K562 (cell line): ENCODE measurements around the gene PACS2. TPM values are rescaled to one million over a fixed set of nuclear protein-coding genes. Genes with fewer than 3 reads are reported as not detected.

Experiments
- CTCFL ChIP-seq: IDR thresholded peaks from 2 replicates; pipeline ENCODE4 v1.6.1; 2011; ENCODE audit warnings: borderline replicate concordance, low read depth, mild to moderate bottlenecking, moderate library complexity, low read length; ENCODE audit not compliant: insufficient read depth, poor library complexity, severe bottlenecking
- polyA plus RNA-seq, 8 experiments: library from polyadenylated mRNA; depleted of rRNA in 4 of 8; stranded (reverse) in 5 of 8; unstranded in 3 of 8; fragments of >200 nt; fragmentation: Nextera tagmentation in 2 of 8; fragmentation: Illumina TruSeq in 1 of 8; extraction: Ambion mirVana in 2 of 8; extraction: Trizol in 1 of 8; gene quantifications; 2 replicates each; pipeline versions ENCODE4 v1.2.1 to v1.2.3, GENCODE V29; 2011 to 2014; ENCODE audit warnings: inconsistent platforms in 1 of 8, missing spikeins in 1 of 8
- total RNA-seq, 7 experiments: library from RNA; depleted of rRNA in 6 of 7; stranded (reverse); fragments of >200 nt in 6 of 7; fragmentation: Illumina TruSeq in 2 of 7; extraction: Trizol in 2 of 7; gene quantifications; 2 replicates each; pipeline versions ENCODE4 v1.2.1 to v1.2.3, GENCODE V29; 2011 to 2021; ENCODE audit warnings: low replicate concordance in 1 of 7
- TF ChIP-seq, protein P1 (sequence below): sonication (generic); formaldehyde crosslinking; IDR thresholded peaks from 2 replicates; pipeline ENCODE4 v1.8.0; 2023; ENCODE audit warnings: mild to moderate bottlenecking, missing genetic modification reagents

PACS2 gene
- total and polyA plus RNA-seq, 9 of the 15 experiments (the other 6 are each of a cell fraction or from before 2014, with no cell fraction given) = 0.11 to 20.8 (median 9.9) TPM

DNA sequence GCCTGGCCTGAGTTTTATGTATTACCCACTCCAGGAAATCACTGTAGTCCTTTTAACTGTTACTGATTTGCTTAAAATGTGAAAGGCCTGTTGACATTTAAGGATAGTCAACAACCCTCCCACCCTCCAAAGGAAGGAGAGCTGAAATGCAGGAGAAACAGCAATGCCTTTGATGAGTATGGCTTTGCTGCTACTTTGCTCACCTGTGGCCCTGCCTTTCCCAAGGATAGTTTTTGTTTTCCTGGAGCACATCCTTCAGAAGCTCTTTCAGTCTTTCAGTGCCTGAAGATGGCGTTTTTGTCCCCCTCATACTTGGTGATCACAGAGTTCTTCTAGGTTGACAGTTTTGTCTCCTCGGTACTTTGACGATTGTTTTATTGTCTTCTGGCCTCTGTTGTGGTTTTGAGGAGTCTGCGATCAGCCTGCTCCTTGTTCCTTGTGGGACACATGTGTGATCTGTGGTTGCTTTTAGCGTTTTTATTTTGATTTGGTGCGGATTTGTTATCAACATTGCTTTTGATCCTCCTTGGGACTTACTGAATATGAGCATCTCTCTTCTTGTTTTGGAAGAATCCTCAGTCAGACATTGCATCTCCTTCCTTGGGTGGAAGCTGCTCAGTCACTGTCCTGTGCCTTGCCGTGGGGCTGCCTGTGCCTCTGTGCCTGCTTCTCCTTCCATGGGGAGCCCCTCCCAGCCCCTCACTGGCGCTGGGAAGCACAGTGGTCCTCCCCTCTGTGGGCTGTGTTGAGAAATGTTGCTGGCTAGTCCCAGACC, 17.2 kb downstream of the PACS2 start (continued):
- no peak for TF ChIP-seq CTCFL
- TF ChIP-seq, protein P1, sequence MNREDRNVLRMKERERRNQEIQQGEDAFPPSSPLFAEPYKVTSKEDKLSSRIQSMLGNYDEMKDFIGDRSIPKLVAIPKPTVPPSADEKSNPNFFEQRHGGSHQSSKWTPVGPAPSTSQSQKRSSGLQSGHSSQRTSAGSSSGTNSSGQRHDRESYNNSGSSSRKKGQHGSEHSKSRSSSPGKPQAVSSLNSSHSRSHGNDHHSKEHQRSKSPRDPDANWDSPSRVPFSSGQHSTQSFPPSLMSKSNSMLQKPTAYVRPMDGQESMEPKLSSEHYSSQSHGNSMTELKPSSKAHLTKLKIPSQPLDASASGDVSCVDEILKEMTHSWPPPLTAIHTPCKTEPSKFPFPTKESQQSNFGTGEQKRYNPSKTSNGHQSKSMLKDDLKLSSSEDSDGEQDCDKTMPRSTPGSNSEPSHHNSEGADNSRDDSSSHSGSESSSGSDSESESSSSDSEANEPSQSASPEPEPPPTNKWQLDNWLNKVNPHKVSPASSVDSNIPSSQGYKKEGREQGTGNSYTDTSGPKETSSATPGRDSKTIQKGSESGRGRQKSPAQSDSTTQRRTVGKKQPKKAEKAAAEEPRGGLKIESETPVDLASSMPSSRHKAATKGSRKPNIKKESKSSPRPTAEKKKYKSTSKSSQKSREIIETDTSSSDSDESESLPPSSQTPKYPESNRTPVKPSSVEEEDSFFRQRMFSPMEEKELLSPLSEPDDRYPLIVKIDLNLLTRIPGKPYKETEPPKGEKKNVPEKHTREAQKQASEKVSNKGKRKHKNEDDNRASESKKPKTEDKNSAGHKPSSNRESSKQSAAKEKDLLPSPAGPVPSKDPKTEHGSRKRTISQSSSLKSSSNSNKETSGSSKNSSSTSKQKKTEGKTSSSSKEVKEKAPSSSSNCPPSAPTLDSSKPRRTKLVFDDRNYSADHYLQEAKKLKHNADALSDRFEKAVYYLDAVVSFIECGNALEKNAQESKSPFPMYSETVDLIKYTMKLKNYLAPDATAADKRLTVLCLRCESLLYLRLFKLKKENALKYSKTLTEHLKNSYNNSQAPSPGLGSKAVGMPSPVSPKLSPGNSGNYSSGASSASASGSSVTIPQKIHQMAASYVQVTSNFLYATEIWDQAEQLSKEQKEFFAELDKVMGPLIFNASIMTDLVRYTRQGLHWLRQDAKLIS (CRISPR knock-in tag) = no peak
